Measurements from ENCODE around the gene LRRC23. TPM values are rescaled to one million over a fixed set of nuclear protein-coding genes. Genes with fewer than 3 reads are reported as not detected.

Gene LRRC23
- total and polyA plus RNA-seq, 9 of the 15 experiments (the other 6 are each of a cell fraction or from before 2014, with no cell fraction given): 2.2 to 7.0 (median 3.0) TPM

- TF ChIP-seq E2F5 (CRISPR knock-in tag; IDR thresholded peaks at IDR 0.05) (no peak), ZNF449 (CRISPR knock-in tag; IDR thresholded peaks at IDR 0.05) (no peak), SMAD4 (CRISPR knock-in tag; conservative IDR thresholded peaks at IDR 0.05) (no peak; the same call in 1 of the 2 replicates), PCBP1 (IDR thresholded peaks at IDR 0.05; ENCODE audit: low read depth, low read length, poor library complexity, severe bottlenecking) (no peak), ZNF140 (CRISPR knock-in tag; IDR thresholded peaks at IDR 0.05) (no peak), CTBP1 (IDR thresholded peaks at IDR 0.05; ENCODE audit: borderline replicate concordance) (peak; percentile 83; the same call in 1 of the 2 replicates), ZBTB33 (CRISPR knock-in tag; IDR thresholded peaks at IDR 0.05) (no peak), HEY1 (CRISPR knock-in tag; IDR thresholded peaks at IDR 0.05; ENCODE audit: borderline replicate concordance) (no peak), CUX1 (CRISPR knock-in tag; IDR thresholded peaks at IDR 0.05) (no peak), ZFX (CRISPR knock-in tag; IDR thresholded peaks at IDR 0.05) (no peak), POLR3A (IDR thresholded peaks at IDR 0.05; ENCODE audit: borderline replicate concordance, extremely low read depth, insufficient read depth, insufficient read length) (no peak), NR0B1 (IDR thresholded peaks at IDR 0.05; ENCODE audit: partially characterized antibody) (no peak), STAT5A (IDR thresholded peaks at IDR 0.05; ENCODE audit: borderline replicate concordance, low read length) (peak; percentile 59), BRF1 (IDR thresholded peaks at IDR 0.05; ENCODE audit: borderline replicate concordance, extremely low read depth, insufficient read length) (no peak)
Observed at GRCh38 chr12:6929466-6930452, 25.1 kb downstream of the LRRC23 start (continued).
